GDM1 (cell line): ENCODE data around the gene KIF3C.
"Not testable (repeated sequence)": the region's sequence is repeated elsewhere in the genome, so short reads cannot be mapped to it uniquely, and the experiment has no call there.

Source experiments
- DNase-seq: peaks from one replicate; lab custom pipeline; 2025; lab: John Stamatoyannopoulos, UW

The KIF3C gene

GRCh38 chr2:25915944-25916772 lies 66.1 kb downstream of the KIF3C start:
- peak; percentile 92 for DNase-seq

GRCh38 chr2:25915411-25915810 lies 66.9 kb downstream of the KIF3C start:
- not testable (repeated sequence) for DNase-seq

GRCh38 chr2:25913696-25913973 lies 68.7 kb downstream of the KIF3C start:
- DNase-seq, result not testable (repeated sequence)

- DNase-seq, result no peak
These were observed 69.2 kb downstream of the KIF3C start for GRCh38 chr2:25912851-25913695.

- DNase-seq, result not testable (repeated sequence)
These were observed 72.7 kb downstream of the KIF3C start for GRCh38 chr2:25909574-25909973.

- DNase-seq, result no peak
These were observed 77.2 kb downstream of the KIF3C start for GRCh38 chr2:25905126-25905525.

- DNase-seq, result no peak
These were observed 79.0 kb downstream of the KIF3C start for GRCh38 chr2:25903216-25903776.

GRCh38 chr2:25899404-25899970 lies 82.8 kb downstream of the KIF3C start:
- DNase-seq, result no peak

- no peak for DNase-seq
These were observed 84.8 kb downstream of the KIF3C start for GRCh38 chr2:25897506-25897905.

- DNase-seq, result not testable (repeated sequence)
These were observed 86.0 kb downstream of the KIF3C start for GRCh38 chr2:25896308-25896707.

- no peak for DNase-seq
These were observed 86.7 kb downstream of the KIF3C start for GRCh38 chr2:25895610-25896009.

- no peak for DNase-seq
These were observed 87.3 kb downstream of the KIF3C start for GRCh38 chr2:25895018-25895417.

- no peak for DNase-seq
These were observed 88.0 kb downstream of the KIF3C start for GRCh38 chr2:25894135-25894830.

GRCh38 chr2:25891672-25892071 lies 90.6 kb downstream of the KIF3C start:
- no peak for DNase-seq

GRCh38 chr2:25887624-25888242 lies 94.6 kb downstream of the KIF3C start:
- no peak for DNase-seq

GRCh38 chr2:25885933-25886332 lies 96.4 kb downstream of the KIF3C start:
- DNase-seq, result no peak

GRCh38 chr2:25881764-25882163 lies 100.5 kb downstream of the KIF3C start:
- DNase-seq, result no peak

- no peak for DNase-seq
These were observed 103.1 kb downstream of the KIF3C start for GRCh38 chr2:25879133-25879730.

- DNase-seq, result peak; percentile 99
These were observed 103.8 kb downstream of the KIF3C start, which contains the start of gene ASXL2 for GRCh38 chr2:25878361-25879132. ASXL2 (minus strand) TSS chr2:25878487; CDS start chr2:25878222, 265 bp downstream.
